GM19452 (cell line): ENCODE measurements around the gene PARM1.

Experiments used
- ATAC-seq: cut with Tn5 transposase; IDR thresholded peaks from one replicate; pipeline ENCODE4 v1.9.1; 2021; ENCODE audit not compliant: unreplicated experiment

Gene PARM1

GRCh38 chr4:75028196-75028854, 95.4 kb downstream of the PARM1 start:
- no peak for ATAC-seq

- no peak for ATAC-seq
These were observed 97.1 kb downstream of the PARM1 start for GRCh38 chr4:75030028-75030427.

GRCh38 chr4:75030649-75031235, 97.8 kb downstream of the PARM1 start:
- ATAC-seq: no peak

- no peak for ATAC-seq
These were observed 98.9 kb downstream of the PARM1 start for GRCh38 chr4:75031775-75032174.

- no peak for ATAC-seq
These were observed 101.6 kb downstream of the PARM1 start for GRCh38 chr4:75034523-75034922.

- no peak for ATAC-seq
These were observed 102.4 kb downstream of the PARM1 start for GRCh38 chr4:75035321-75035720.

GRCh38 chr4:75036046-75036830, 103.3 kb downstream of the PARM1 start:
- no peak for ATAC-seq

- no peak for ATAC-seq
These were observed 104.3 kb downstream of the PARM1 start for GRCh38 chr4:75037252-75037651.

- ATAC-seq: no peak
These were observed 105.5 kb downstream of the PARM1 start for GRCh38 chr4:75038376-75038775.

GRCh38 chr4:75040703-75041102, 107.8 kb downstream of the PARM1 start:
- ATAC-seq: no peak

- no peak for ATAC-seq
These were observed 109.8 kb downstream of the PARM1 start for GRCh38 chr4:75042601-75043208.

- ATAC-seq: no peak
These were observed 113.3 kb downstream of the PARM1 start for GRCh38 chr4:75046226-75046625.

- no peak for ATAC-seq
These were observed 113.7 kb downstream of the PARM1 start for GRCh38 chr4:75046641-75047040.

- ATAC-seq: no peak
These were observed 115.4 kb downstream of the PARM1 start for GRCh38 chr4:75048208-75048879.

GRCh38 chr4:75051431-75051830, 118.5 kb downstream of the PARM1 start:
- no peak for ATAC-seq

GRCh38 chr4:75053352-75053751, 120.4 kb downstream of the PARM1 start:
- no peak for ATAC-seq

- ATAC-seq: no peak
These were observed 121.2 kb downstream of the PARM1 start for GRCh38 chr4:75054078-75054477.

- ATAC-seq: no peak
These were observed 123.4 kb downstream of the PARM1 start for GRCh38 chr4:75056277-75056676.

- no peak for ATAC-seq
These were observed 124.5 kb downstream of the PARM1 start for GRCh38 chr4:75057369-75057768.

GRCh38 chr4:75058486-75058885, 125.6 kb downstream of the PARM1 start:
- ATAC-seq: no peak

- ATAC-seq: no peak
These were observed 130.5 kb downstream of the PARM1 start for GRCh38 chr4:75063433-75063832.
